ENCODE results near the gene ZFP91. TPM values are rescaled to one million over a fixed set of nuclear protein-coding genes. Genes with fewer than 3 reads are reported as not detected.
A peak's percentile ranks its signal among the peaks of the same experiment; 100 is the strongest.
"Not testable (repeated sequence)": the region's sequence is repeated elsewhere in the genome, so short reads cannot be mapped to it uniquely, and the experiment has no call there.

ZFP91 gene
- polyA plus RNA-seq (ENCODE audit: insufficient read length), result 37.7 TPM

GRCh38 chr11:58578635-58579191, at the start of gene ZFP91:
ZFP91 (plus strand) TSS chr11:58579063; CDS start chr11:58579282, 219 bp downstream.
- peak; percentile 98 for DNase-seq

GRCh38 chr11:58530236-58530635, 48.6 kb upstream of the ZFP91 start:
- no peak for DNase-seq

GRCh38 chr11:58531865-58532341, 47.0 kb upstream of the ZFP91 start:
- no peak for DNase-seq

GRCh38 chr11:58546841-58547240, 32.0 kb upstream of the ZFP91 start:
- no peak for DNase-seq

GRCh38 chr11:58549644-58550043, 29.2 kb upstream of the ZFP91 start:
- no peak for DNase-seq

GRCh38 chr11:58560842-58561241, 18.0 kb upstream of the ZFP91 start:
- DNase-seq, result no peak

GRCh38 chr11:58561394-58562098, 17.3 kb upstream of the ZFP91 start:
- no peak for DNase-seq

GRCh38 chr11:58562375-58562800, 16.5 kb upstream of the ZFP91 start:
- no peak for DNase-seq

GRCh38 chr11:58564231-58564630, 14.6 kb upstream of the ZFP91 start:
- no peak for DNase-seq

- no peak for DNase-seq
Observed at GRCh38 chr11:58567889-58568512, 10.9 kb upstream of the ZFP91 start.

- DNase-seq, result not testable (repeated sequence)
Observed at GRCh38 chr11:58572906-58573305, 6.0 kb upstream of the ZFP91 start.

GRCh38 chr11:58573451-58574104, 5.3 kb upstream of the ZFP91 start:
- DNase-seq, result no peak

GRCh38 chr11:58574881-58575280, 4.0 kb upstream of the ZFP91 start:
- DNase-seq, result no peak

- no peak for DNase-seq
Observed at GRCh38 chr11:58575377-58576020, 3.4 kb upstream of the ZFP91 start, which contains the start of gene LPXN. LPXN (minus strand) TSS chr11:58575856; CDS start chr11:58575772, 84 bp downstream.

- DNase-seq, result peak; percentile 58
Observed at GRCh38 chr11:58576887-58577471, 1.9 kb upstream of the ZFP91 start.

GRCh38 chr11:58577555-58578135, 1.2 kb upstream of the ZFP91 start:
- no peak for DNase-seq

- peak; percentile 97 for DNase-seq
Observed at GRCh38 chr11:58578136-58578634, 678 bp upstream of the ZFP91 start.

GRCh38 chr11:58579192-58580129, 598 bp downstream of the ZFP91 start:
- DNase-seq, result peak; percentile 94

GRCh38 chr11:58580311-58580710, 1.4 kb downstream of the ZFP91 start:
- no peak for DNase-seq

- no peak for DNase-seq
Observed at GRCh38 chr11:58582437-58582836, 3.6 kb downstream of the ZFP91 start.
